Measurements from ENCODE around the gene TGFA.

DNA sequence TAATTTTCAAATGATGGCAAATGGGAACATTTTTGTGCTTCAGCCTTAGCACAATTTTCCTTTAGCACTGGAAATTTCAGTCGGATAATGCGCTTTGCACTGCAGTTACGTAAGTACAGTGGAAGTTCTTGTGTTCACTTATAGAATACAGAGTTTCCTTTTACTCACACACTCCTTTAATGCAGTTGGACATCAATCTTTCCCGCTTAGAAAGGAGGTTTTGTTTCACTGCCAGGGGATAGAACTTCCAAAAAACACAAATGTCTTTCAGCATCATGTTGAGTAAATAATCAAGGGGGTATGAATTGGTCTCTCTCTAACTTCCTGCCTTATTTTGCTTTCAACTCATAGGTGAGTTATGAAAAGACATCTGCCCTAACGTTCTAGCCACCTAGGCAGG, 63.2 kb downstream of the TGFA start:
- TF ChIP-seq, protein P1, sequence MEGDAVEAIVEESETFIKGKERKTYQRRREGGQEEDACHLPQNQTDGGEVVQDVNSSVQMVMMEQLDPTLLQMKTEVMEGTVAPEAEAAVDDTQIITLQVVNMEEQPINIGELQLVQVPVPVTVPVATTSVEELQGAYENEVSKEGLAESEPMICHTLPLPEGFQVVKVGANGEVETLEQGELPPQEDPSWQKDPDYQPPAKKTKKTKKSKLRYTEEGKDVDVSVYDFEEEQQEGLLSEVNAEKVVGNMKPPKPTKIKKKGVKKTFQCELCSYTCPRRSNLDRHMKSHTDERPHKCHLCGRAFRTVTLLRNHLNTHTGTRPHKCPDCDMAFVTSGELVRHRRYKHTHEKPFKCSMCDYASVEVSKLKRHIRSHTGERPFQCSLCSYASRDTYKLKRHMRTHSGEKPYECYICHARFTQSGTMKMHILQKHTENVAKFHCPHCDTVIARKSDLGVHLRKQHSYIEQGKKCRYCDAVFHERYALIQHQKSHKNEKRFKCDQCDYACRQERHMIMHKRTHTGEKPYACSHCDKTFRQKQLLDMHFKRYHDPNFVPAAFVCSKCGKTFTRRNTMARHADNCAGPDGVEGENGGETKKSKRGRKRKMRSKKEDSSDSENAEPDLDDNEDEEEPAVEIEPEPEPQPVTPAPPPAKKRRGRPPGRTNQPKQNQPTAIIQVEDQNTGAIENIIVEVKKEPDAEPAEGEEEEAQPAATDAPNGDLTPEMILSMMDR (IDR thresholded peaks at IDR 0.05; ENCODE audit: low read length): no peak
- TF ChIP-seq EZH2 (IDR thresholded peaks at IDR 0.05; ENCODE audit: borderline replicate concordance, low read length): no peak

Measured in OCI-LY1 (cell line).